COLO829 (cell line): Measurements from ENCODE around the gene RRP9.
"Not testable (repeated sequence)": the region's sequence is repeated elsewhere in the genome, so short reads cannot be mapped to it uniquely, and the experiment has no call there.

Experiments
- DNase-seq: peaks from one replicate; pipeline ENCODE4 v3.0.0; 2012; ENCODE audit warnings: low spot score

RRP9 gene

GRCh38 chr3:51904034-51904823 lies 37.5 kb downstream of the RRP9 start:
- no peak for DNase-seq

- DNase-seq: not testable (repeated sequence)
These were observed 39.3 kb downstream of the RRP9 start for GRCh38 chr3:51902361-51902760.

- DNase-seq: not testable (repeated sequence)
These were observed 41.7 kb downstream of the RRP9 start for GRCh38 chr3:51900043-51900442.

GRCh38 chr3:51897391-51897790 lies 44.3 kb downstream of the RRP9 start:
- DNase-seq: no peak

- DNase-seq: no peak
These were observed 44.9 kb downstream of the RRP9 start for GRCh38 chr3:51896607-51897305.

GRCh38 chr3:51894939-51895338 lies 46.8 kb downstream of the RRP9 start:
- DNase-seq: no peak

GRCh38 chr3:51894391-51894790 lies 47.3 kb downstream of the RRP9 start:
- no peak for DNase-seq

- no peak for DNase-seq
These were observed 50.3 kb downstream of the RRP9 start for GRCh38 chr3:51891242-51892039.

GRCh38 chr3:51888463-51889105 lies 53.1 kb downstream of the RRP9 start:
- no peak for DNase-seq

- DNase-seq: no peak
These were observed 54.1 kb downstream of the RRP9 start for GRCh38 chr3:51887620-51888019.

GRCh38 chr3:51886447-51886846 lies 55.3 kb downstream of the RRP9 start:
- no peak for DNase-seq
